GM18867 (cell line): ENCODE measurements around the gene IFI44.

Source experiments
- ATAC-seq: cut with Tn5 transposase; IDR thresholded peaks from one replicate; pipeline ENCODE4 v1.9.1; 2021; ENCODE audit warnings: mild to moderate bottlenecking, moderate library complexity; ENCODE audit not compliant: unreplicated experiment

IFI44 gene

GRCh38 chr1:78649628-78650027 lies at the start of gene IFI44:
Gene IFI44, plus strand, starts transcription at chr1:78649831. Its CDS starts 365 bp downstream, at chr1:78650196.
- ATAC-seq, result peak; percentile 90

- no peak for ATAC-seq
Observed at GRCh38 chr1:78601068-78601467, 48.6 kb upstream of the IFI44 start.

DNA sequence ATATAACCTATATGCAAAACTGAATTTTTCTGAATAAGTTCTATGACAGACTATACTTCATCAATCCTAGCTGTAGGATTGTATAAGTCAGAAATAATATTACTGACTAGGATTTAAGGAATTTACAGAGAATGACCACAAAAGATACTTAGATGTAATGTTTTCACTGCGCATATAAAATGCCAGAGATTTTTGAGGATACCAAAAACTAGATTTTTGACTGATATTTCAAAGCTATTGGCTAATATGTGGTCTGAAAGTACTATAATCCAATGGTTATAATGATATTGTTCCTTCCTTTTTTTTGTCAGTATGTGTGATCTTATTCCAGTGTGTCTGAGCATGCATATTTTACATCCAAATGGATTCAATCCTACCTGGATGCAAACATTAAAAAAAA lies 46.4 kb upstream of the IFI44 start:
- no peak for ATAC-seq

DNA sequence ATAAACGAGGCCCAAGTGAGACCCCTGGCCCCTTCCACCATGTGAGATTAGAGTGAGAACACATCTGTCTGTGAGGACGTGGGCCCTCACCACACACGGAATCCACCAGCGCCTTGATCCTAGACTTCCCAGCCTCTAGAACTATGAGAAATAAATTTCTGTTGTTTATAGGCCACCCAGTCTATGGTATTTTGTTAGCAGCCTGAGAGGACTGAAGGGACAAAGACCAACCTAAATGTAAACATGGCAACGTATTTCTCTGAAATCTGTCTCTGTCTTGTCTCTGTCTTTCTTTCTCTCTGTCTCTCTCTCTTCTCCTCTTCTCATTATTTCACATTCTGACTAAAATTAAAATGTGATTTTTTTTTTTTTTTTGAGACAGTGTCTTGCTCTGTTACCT lies 45.0 kb upstream of the IFI44 start:
- no peak for ATAC-seq

DNA sequence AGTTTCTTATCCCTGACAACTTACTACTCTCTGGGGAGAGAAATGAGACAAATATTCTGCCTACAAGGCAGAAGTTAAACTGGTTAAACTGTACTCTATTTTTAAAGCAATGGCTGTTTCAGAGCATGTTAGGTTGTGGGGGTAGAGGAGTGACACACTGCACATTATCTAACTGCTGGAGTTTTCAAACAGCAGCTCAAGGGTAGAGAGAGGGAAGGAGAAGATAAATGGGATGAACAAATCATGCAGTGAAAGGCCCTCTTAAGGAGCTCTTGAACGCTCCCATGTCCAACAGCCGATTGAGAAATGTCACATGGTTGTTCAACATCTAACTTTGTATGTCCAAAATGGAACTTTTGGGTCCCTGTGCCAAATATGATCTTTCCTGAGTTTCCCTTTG lies 43.4 kb upstream of the IFI44 start:
- ATAC-seq, result no peak

- peak; percentile 41 for ATAC-seq
Observed at GRCh38 chr1:78607334-78607927, 42.2 kb upstream of the IFI44 start.

DNA sequence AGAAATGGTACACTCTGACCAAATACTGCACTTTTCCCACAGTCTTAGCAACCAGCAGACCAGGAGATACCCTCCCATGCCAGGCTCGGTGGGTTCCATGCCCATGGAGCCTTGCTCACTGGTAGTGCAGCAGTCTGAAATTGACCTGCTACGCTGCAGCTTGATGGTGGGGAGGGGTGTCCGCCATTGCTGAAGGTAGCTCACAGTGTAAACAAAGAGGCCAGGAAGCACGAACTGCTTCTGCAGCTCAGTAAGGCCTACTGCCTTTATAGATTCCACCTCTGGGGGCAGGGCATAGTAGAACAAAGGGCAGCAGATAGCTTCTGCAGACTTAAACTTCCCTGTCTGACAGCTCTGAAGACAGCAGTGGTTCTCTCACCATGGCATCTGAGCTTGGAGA lies 41.7 kb upstream of the IFI44 start:
- peak; percentile 68 for ATAC-seq

GRCh38 chr1:78617615-78618026 lies 32.0 kb upstream of the IFI44 start:
- ATAC-seq, result peak; percentile 48

DNA sequence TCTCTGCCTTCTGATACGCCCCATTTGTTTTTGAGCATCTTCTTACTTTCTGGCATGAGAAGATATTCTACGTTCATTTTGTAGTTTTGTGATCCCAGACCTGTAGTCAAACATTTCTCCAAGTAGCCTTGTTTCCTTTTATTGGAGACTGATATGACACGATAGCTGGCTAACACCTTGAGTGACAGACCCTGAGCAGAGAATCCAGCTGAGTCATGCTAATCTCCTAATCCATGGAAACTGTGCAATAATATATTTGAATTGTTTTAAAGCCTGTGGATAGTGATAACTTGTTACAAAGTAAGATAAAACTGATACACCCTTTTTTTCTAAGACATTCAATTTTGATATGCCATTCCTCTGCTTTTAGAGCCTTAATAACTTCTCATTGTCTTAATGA lies 30.6 kb upstream of the IFI44 start:
- no peak for ATAC-seq

GRCh38 chr1:78619446-78619802 lies 30.2 kb upstream of the IFI44 start:
- ATAC-seq, result peak; percentile 0

DNA sequence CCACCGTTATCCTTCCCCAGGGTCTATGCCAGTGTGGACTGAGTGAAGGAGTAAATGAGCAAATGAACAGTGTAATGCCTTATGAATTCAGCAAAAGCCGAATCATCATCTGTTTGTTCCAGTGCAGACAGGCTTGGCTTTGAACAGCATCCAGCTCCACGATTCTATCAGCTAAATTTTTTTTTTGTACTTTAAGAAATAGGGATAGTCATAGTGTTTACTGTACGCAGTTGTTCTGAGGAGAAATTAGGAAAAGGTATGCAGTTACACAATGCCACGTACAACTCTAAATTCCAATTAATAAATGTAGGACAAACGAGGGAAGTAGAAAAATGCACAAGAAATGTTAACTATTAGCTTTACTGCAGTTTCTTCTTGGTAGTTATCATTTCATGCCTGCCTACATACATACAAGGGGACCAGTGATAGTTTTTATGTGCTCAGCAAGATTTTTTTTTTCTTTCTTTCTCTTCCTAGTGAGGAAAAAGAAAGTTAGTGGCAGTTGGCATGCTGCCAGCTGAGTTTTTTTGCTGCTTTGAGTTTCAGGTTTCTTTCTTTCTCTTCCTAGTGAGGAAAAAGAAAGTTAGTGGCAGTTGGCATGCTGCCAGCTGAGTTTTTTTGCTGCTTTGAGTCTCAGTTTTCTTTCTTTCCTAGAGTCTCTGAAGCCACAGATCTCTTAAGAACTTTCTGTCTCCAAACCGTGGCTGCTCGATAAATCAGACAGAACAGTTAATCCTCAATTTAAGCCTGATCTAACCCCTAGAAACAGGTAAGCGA lies 29.6 kb upstream of the IFI44 start, which contains the start of gene IFI44L:
Gene IFI44L (plus strand): TSS at position 646 of the 777 bp plus-strand sequence. CDS start 7,468 bp downstream, outside the sequence.
- ATAC-seq, result peak; percentile 46

DNA sequence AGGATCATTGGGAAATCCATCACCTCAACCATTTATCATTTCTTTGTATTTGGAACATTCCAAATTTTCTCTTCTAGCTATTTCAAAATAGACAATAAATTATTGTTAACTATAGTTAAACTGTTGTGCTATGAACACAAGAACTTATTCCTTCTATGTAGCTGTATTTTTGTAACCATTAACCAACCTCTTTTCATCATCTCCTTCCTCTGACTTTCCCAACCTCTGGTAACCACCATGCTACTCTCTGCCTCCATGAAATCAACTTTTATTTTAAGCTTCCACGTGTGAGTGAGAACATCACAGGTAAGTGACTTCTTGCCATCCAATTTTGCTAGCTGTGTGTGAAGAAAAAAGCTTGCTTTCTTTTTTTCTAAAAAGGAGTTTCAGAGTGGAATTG lies 29.0 kb upstream of the IFI44 start:
- no peak for ATAC-seq

DNA sequence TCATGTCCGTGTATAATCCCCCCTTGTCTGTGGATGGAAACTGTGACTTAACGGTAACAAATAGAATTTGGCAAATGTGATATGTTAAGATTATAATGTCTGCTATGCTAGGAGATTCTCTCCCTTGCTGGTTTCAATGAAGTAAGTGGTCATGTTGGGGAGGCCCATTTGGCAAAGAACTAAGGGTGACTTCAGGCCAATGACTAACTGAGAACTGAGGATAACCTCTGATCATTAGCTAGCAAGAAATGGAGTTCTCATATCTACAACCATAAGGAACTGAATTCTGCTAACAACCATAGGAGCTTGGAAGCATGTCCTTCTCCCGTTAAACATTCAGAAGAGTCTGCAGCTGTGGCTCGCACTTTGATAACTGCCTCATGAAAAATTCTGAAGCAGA lies 27.1 kb upstream of the IFI44 start:
- no peak for ATAC-seq

DNA sequence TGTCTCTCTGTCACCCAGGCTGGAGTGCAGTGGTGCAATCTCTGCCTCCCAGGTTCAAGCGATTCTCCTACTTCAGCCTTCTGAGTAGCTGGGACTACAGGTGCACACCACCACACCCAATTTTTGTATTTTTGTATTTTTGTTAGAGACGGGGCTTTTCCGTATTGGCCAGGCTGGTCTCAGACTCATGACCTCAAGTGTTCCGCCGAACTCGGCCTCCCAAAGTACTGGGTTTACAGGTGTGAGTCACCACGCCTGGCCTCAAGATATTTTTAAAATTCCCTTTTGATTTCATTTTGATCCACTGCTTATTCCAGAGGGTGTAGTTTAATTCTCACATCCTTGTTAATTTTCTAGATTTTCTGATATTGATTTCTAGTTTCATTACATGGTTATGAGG lies 25.6 kb upstream of the IFI44 start:
- ATAC-seq, result no peak

GRCh38 chr1:78627321-78627720 lies 22.3 kb upstream of the IFI44 start:
- ATAC-seq, result no peak

DNA sequence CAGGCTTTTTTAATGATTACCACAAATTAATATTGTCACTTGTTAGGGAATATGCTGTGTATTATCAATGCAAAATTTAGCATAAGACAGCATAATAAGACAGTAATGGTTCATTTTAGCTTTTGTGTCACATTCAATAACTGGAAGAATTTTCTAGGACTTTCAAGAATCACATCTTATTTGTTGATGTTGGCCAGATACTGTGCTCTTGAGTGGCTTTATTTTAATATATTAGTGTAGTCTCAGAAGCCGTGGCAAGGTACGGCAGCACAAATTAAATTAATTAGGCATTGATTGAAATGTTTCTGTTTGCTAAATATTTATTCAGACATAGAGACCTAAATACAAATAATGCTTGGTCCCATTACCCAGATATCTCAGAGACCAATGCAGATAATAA lies 19.0 kb upstream of the IFI44 start:
- no peak for ATAC-seq

DNA sequence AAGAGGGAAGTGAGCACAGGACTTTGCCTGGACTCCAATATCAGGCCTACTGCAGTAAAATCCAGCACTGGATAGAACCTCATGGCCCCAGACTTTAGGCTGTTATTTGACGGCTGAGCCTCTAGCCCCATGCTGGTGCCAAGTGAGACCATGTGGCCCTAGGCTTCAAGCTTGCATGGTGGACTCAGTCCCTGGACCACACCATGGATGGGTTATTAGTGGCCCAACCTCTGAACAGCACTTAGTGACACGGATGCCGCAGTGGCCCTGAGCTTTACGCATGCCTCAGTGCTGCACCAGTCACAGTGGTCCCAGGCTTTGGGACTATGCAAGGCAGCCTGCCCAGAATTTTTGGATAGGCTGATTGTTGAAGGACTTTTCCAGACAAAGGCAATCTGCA lies 16.4 kb upstream of the IFI44 start:
- ATAC-seq, result no peak

DNA sequence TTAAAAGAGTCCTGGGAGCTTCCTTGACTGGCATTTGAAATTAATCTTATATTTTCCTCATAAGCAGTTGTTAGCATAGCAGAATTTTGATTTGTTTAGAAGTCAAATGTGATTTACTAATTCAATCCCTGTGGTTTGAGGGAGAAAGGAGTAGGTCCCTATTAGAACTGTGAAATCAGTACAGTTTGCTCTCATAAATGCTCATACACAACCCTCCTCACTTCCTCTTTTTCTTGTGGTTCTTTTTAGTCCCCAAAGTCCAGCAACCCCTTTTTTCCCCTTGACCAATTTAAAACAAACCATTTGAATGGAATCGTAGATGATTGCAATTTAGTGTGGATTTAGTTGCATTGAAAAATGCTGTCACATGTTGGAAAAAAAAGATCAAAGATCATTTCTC lies 9.2 kb upstream of the IFI44 start:
- ATAC-seq, result no peak

GRCh38 chr1:78641558-78641957 lies 8.1 kb upstream of the IFI44 start:
- ATAC-seq, result no peak

DNA sequence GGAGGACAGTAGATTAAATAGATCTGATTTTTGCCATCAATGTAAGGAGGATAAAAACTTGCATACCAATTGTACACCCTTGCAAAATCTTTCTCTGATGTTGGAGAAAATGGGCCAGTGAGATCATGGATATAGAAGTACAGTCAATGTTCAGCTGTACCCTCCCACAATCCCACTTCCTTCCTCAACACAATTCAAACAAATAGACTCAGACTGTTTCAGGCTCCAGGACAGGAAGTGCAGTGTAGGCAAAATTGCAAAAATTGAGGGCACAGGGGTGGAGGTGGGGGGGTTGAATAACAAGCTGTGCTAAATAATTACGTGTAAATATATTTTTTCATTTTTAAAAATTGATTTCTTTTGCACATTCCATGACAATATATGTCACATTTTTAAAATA lies 3.9 kb upstream of the IFI44 start:
- ATAC-seq, result no peak

GRCh38 chr1:78647238-78647637 lies 2.4 kb upstream of the IFI44 start:
- no peak for ATAC-seq

DNA sequence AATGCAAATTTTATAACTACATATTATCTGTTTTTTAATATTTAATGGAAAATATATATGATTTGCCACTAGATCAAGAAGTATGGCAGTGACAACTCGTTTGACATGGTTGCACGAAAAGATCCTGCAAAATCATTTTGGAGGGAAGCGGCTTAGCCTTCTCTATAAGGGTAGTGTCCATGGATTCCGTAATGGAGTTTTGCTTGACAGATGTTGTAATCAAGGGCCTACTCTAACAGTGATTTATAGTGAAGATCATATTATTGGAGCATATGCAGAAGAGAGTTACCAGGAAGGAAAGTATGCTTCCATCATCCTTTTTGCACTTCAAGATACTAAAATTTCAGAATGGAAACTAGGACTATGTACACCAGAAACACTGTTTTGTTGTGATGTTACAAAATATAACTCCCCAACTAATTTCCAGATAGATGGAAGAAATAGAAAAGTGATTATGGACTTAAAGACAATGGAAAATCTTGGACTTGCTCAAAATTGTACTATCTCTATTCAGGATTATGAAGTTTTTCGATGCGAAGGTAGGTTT lies 556 bp downstream of the IFI44 start:
- peak; percentile 28 for ATAC-seq
